SU-DHL-6 (cell line): ENCODE results near the gene CCDC15.
"Not testable (repeated sequence)": the region's sequence is repeated elsewhere in the genome, so short reads cannot be mapped to it uniquely, and the experiment has no call there.

ENCODE experiments used
- H2AFZ ChIP-seq: fragments of 200-600 bp; sonication (generic); 2 replicates; pipeline ENCODE4 v1.6.1; 2014; ENCODE audit warnings: low read depth, mild to moderate bottlenecking, moderate library complexity, mixed read lengths, antibody characterized with exemption, low read length; ENCODE audit not compliant: severe bottlenecking
- H3F3A ChIP-seq: fragments of 200-600 bp; shearing (Covaris generic); 2 replicates; pipeline ENCODE4 v1.6.0; 2016; ENCODE audit warnings: antibody characterized with exemption, mild to moderate bottlenecking; ENCODE audit not compliant: insufficient read depth
- H3K27ac ChIP-seq: fragments of 200-600 bp; sonication (generic); 2 replicates; pipeline ENCODE4 v1.5.1; 2016; ENCODE audit warnings: low read depth, mild to moderate bottlenecking, low read length, moderate library complexity, mixed read lengths
- H3K27me3 ChIP-seq: fragments of 200-600 bp; sonication (generic), shearing (Covaris generic); 2 replicates; pipeline ENCODE4 v1.6.0; 2014; ENCODE audit warnings: mild to moderate bottlenecking, low read length
- H3K36me3 ChIP-seq: fragments of 200-600 bp; sonication (generic); 2 replicates; pipeline ENCODE4 v1.6.1; 2014; ENCODE audit warnings: mild to moderate bottlenecking, low read length, mixed read lengths
- H3K4me2 ChIP-seq: fragments of 300-600, 200-600 bp; shearing (Covaris generic), sonication (generic); 2 replicates; pipeline ENCODE4 v1.6.0; 2014; ENCODE audit warnings: low read length, low read depth, mild to moderate bottlenecking; ENCODE audit not compliant: poor library complexity, severe bottlenecking
- H3K4me3 ChIP-seq: fragments of 200-600 bp; sonication (generic); 2 replicates; pipeline ENCODE4 v1.5.1; 2014; ENCODE audit warnings: antibody characterized with exemption, low read length, mild to moderate bottlenecking, mixed read lengths; ENCODE audit not compliant: insufficient read depth, poor library complexity, severe bottlenecking
- H3K79me2 ChIP-seq: fragments of 200-600 bp; sonication (generic); 2 replicates; pipeline ENCODE4 v1.6.1; 2014; ENCODE audit warnings: mild to moderate bottlenecking, low read length, moderate library complexity; ENCODE audit not compliant: insufficient read depth
- H3K9ac ChIP-seq: fragments of 200-600 bp; sonication (generic); 2 replicates; pipeline ENCODE4 v1.7.0; 2014; ENCODE audit warnings: mild to moderate bottlenecking, low read length
- H3K9me2 ChIP-seq: fragments of 200-600 bp; sonication (generic); replicated peaks from 2 replicates; pipeline ENCODE4 v1.6.1; 2014; ENCODE audit warnings: low read length; ENCODE audit not compliant: insufficient read depth
- H3K9me3 ChIP-seq: fragments of 200-600 bp; sonication (generic); 2 replicates; pipeline ENCODE4 v1.6.1; 2014; ENCODE audit warnings: low read length, mixed read lengths; ENCODE audit not compliant: insufficient read depth
- H4K20me1 ChIP-seq: fragments of 200-600 bp; sonication (generic); 2 replicates; pipeline ENCODE4 v1.6.1; 2014; ENCODE audit warnings: low read depth, mild to moderate bottlenecking, antibody characterized with exemption, low read length, moderate library complexity, mixed read lengths
- EZH2phosphoT487 ChIP-seq: fragments of 200-600 bp; sonication (generic), shearing (Covaris generic); conservative IDR thresholded peaks from 2 replicates; pipeline ENCODE4 v1.6.1; 2018; ENCODE audit warnings: mild to moderate bottlenecking, antibody characterized with exemption, low read length, moderate library complexity, mixed read lengths
- TF ChIP-seq, protein P1 (sequence below): fragments of 200-600 bp; sonication (generic); IDR thresholded peaks from one replicate; pipeline ENCODE4 v1.5.1; 2017; ENCODE audit warnings: antibody characterized with exemption, mild to moderate bottlenecking, low read length, moderate library complexity; ENCODE audit not compliant: insufficient read depth, poor library complexity, severe bottlenecking

CCDC15 gene

DNA sequence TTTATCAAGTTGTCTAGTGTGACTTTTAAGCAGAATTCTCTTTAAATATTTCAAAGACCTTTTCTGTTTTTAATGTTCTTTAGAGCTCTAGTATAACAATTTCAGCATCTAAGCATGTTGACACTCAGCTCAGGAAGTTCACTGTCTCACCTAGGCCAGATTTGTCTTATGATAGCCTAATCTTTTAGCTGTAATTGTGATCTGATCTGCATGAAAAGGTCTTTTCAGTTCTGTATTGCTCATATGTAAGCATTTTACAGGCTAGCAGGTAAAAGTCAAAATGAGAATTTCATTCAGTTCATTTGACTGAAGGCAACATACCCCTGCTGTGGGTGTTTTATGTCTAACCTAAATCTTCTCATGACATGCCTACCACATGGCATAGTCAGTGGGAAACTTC is 62.4 kb downstream of the CCDC15 start:
- Histone ChIP-seq H3K27ac (no peak overlapping the region), H3F3A (no peaks in the 10 kb centered on the region), H3K9me3 (no peaks in the 10 kb centered on the region; the same call in 1 of the 2 replicates), H3K27me3 (no peaks in the 10 kb centered on the region), H3K9ac (no peak overlapping the region), H3K4me2 (no peak overlapping the region), H4K20me1 (no peaks in the 10 kb centered on the region), H3K79me2 (no peaks in the 10 kb centered on the region), H3K4me3 (no peak overlapping the region), H2AFZ (no peak overlapping the region), H3K36me3 (0 out of 2 replicates have a peak, but pooled peaks cover 3% of the 10 kb centered on the region), H3K9me2 (no peaks in the 10 kb centered on the region)
- TF ChIP-seq EZH2phosphoT487 = no peak
- TF ChIP-seq, protein P1, sequence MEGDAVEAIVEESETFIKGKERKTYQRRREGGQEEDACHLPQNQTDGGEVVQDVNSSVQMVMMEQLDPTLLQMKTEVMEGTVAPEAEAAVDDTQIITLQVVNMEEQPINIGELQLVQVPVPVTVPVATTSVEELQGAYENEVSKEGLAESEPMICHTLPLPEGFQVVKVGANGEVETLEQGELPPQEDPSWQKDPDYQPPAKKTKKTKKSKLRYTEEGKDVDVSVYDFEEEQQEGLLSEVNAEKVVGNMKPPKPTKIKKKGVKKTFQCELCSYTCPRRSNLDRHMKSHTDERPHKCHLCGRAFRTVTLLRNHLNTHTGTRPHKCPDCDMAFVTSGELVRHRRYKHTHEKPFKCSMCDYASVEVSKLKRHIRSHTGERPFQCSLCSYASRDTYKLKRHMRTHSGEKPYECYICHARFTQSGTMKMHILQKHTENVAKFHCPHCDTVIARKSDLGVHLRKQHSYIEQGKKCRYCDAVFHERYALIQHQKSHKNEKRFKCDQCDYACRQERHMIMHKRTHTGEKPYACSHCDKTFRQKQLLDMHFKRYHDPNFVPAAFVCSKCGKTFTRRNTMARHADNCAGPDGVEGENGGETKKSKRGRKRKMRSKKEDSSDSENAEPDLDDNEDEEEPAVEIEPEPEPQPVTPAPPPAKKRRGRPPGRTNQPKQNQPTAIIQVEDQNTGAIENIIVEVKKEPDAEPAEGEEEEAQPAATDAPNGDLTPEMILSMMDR = no peak

- Histone ChIP-seq H3K36me3 (no peaks in the 10 kb centered on the region), H3K4me2 (no peak overlapping the region), H3K79me2 (no peaks in the 10 kb centered on the region), H3K27ac (no peak overlapping the region), H3K9me2 (no peaks in the 10 kb centered on the region), H2AFZ (no peak overlapping the region), H4K20me1 (no peaks in the 10 kb centered on the region), H3K27me3 (no peaks in the 10 kb centered on the region), H3F3A (no peaks in the 10 kb centered on the region), H3K9ac (no peak overlapping the region), H3K4me3 (no peak overlapping the region), H3K9me3 (no peaks in the 10 kb centered on the region)
- TF ChIP-seq, protein P1 = no peak
- no peak for TF ChIP-seq EZH2phosphoT487
Measured at GRCh38 chr11:125020342-125020741, 66.3 kb downstream of the CCDC15 start.

DNA sequence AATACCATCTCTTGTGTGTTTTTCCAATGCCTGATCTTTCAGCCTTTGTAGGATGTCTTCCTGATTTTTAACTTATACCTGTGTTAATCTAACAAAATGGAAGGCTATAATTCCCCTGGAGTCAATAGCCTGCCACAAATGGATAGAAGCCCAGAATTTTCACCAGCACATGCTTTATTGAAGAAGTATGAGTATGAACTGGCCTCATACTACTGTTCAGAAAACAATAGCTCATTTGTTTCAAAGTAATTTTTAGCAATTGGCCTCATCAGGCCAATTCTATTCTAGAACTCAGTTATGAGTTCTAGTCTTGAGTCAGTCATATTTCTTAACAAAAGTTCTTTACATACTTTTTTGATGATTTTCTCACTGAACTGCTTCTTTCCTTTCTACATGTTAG is 68.5 kb downstream of the CCDC15 start:
- Histone ChIP-seq H2AFZ (no peak overlapping the region), H3K27ac (no peak overlapping the region), H3K79me2 (no peaks in the 10 kb centered on the region), H3K9ac (no peak overlapping the region), H3K9me2 (no peaks in the 10 kb centered on the region), H3K4me3 (no peak overlapping the region), H4K20me1 (no peaks in the 10 kb centered on the region), H3K9me3 (no peaks in the 10 kb centered on the region), H3K4me2 (no peak overlapping the region), H3K27me3 (no peaks in the 10 kb centered on the region), H3K36me3 (no peaks in the 10 kb centered on the region), H3F3A (no peaks in the 10 kb centered on the region)
- no peak for TF ChIP-seq EZH2phosphoT487
- TF ChIP-seq, protein P1 = no peak

GRCh38 chr11:125025968-125026367 is 72.0 kb downstream of the CCDC15 start:
- Histone ChIP-seq H4K20me1 (no peaks in the 10 kb centered on the region), H3K9ac (no peak overlapping the region), H3K27me3 (no peaks in the 10 kb centered on the region), H3K36me3 (no peaks in the 10 kb centered on the region), H3K9me2 (no peaks in the 10 kb centered on the region), H3K9me3 (no peaks in the 10 kb centered on the region), H3K4me2 (no peak overlapping the region), H3K79me2 (no peaks in the 10 kb centered on the region), H3K4me3 (no peak overlapping the region), H2AFZ (no peak overlapping the region), H3K27ac (no peak overlapping the region), H3F3A (no peaks in the 10 kb centered on the region)
- TF ChIP-seq, protein P1 = no peak
- TF ChIP-seq EZH2phosphoT487 = no peak

- not testable (repeated sequence) for H4K20me1 ChIP-seq, H3K9me3 ChIP-seq, H3K27me3 ChIP-seq, H3K9ac ChIP-seq, H3K27ac ChIP-seq, H3K4me2 ChIP-seq, H3F3A ChIP-seq, H2AFZ ChIP-seq, H3K9me2 ChIP-seq, H3K4me3 ChIP-seq, H3K36me3 ChIP-seq, H3K79me2 ChIP-seq
Measured at GRCh38 chr11:125029431-125029830, 75.4 kb downstream of the CCDC15 start.
